Mucosa of descending colon (tissue), 3 donors: Measurements from ENCODE around the gene GRK5. TPM values are rescaled to one million over a fixed set of nuclear protein-coding genes. Genes with fewer than 3 reads are reported as not detected.

Experiments used
- ATAC-seq: fragments of 200-7000 bp; cut with Tn5 transposase; one replicate; pipeline ENCODE4 v1.9.1; 2020; ENCODE audit warnings: mild to moderate bottlenecking, moderate library complexity
- DNase-seq, 3 donors: peaks; one replicate each; pipeline ENCODE4 v3.0.0-alpha.2; 2020
- H3K36me3 ChIP-seq: fragments of 200-600 bp; one replicate; pipeline ENCODE4 v1.8.0; 2021; ENCODE audit warnings: low read depth, mild to moderate bottlenecking
- H3K4me1 ChIP-seq: fragments of 200-600 bp; one replicate; pipeline ENCODE4 v1.8.0; 2021; ENCODE audit warnings: low read depth, mild to moderate bottlenecking
- H3K4me3 ChIP-seq: fragments of 200-600 bp; one replicate; pipeline ENCODE4 v1.8.0; 2021; ENCODE audit warnings: mild to moderate bottlenecking
- H3K9me3 ChIP-seq: fragments of 200-600 bp; one replicate; pipeline ENCODE4 v1.8.0; 2021; ENCODE audit warnings: mild to moderate bottlenecking
- CTCF ChIP-seq: fragments of 200-600 bp; IDR thresholded peaks from one replicate; pipeline ENCODE4 v1.8.0; 2022; ENCODE audit warnings: antibody characterized with exemption, mild to moderate bottlenecking
- intact Hi-C, 2 donors: fragments of 100-400 bp; cut with DNase I in 1 of 2; cut with micrococcal nuclease in 1 of 2; formaldehyde crosslinking; loops; one replicate each; pipeline versions ENCODE4 v1.11.0 to v1.11.1; 2022; cut with DNase I, micrococcal nuclease
- total RNA-seq, 3 donors: library from RNA; stranded (reverse); fragmentation: NEBNext Ultra II Directional in 2 of 3; extraction: Animal tissue kit (Norgen Biotek cat#: 25700) in 2 of 3; gene quantifications; one replicate each; pipeline versions ENCODE4 v1.2.1 to v1.2.4, GENCODE V29; 2021 to 2023
- donor health status: DM: no; HTN: no; CAD: no; lungs with moderate emphysema.
- donor health status: DM: no; HTN: no; CAD: no.
- donor health status: DM: no; HTN: yes; CAD: no.

The GRK5 gene
- total RNA-seq, 3 donors from 2014 or later = 6.6 to 27.1 (median 8.3) TPM

GRCh38 chr10:119373294-119374102, 166.1 kb downstream of the GRK5 start:
- peak in 1 of 3 donors; percentile 2 for DNase-seq
- ATAC-seq = no peak
- no peak for TF ChIP-seq CTCF

GRCh38 chr10:119374236-119374635, 166.9 kb downstream of the GRK5 start:
- Histone ChIP-seq H3K9me3 (no peaks in the 10 kb centered on the region), H3K36me3 (no peaks in the 10 kb centered on the region), H3K4me3 (no peak overlapping the region), H3K4me1 (peaks cover 12% of the 10 kb centered on the region)
- intact Hi-C loops = no loop called here
- TF ChIP-seq CTCF = no peak
- ATAC-seq = no peak
- peak in 1 of 3 donors; percentile 8 for DNase-seq

More at GRCh38 chr10:119373294-119374102, 166.1 kb downstream of the GRK5 start:
- no peaks in the 10 kb centered on the region for H3K36me3 ChIP-seq
- no peak overlapping the region for H3K4me3 ChIP-seq
- intact Hi-C loops = no loop called here
- no peaks in the 10 kb centered on the region for H3K9me3 ChIP-seq
- peaks cover 12% of the 10 kb centered on the region for H3K4me1 ChIP-seq

GRCh38 chr10:119375574-119376272, 168.4 kb downstream of the GRK5 start:
- ATAC-seq (peak; percentile 20), DNase-seq (peak in 2 of 3 donors; percentile 27 to 31)
- no peak for TF ChIP-seq CTCF
- intact Hi-C loops = no loop called here
- Histone ChIP-seq H3K4me3 (no peak overlapping the region), H3K9me3 (no peaks in the 10 kb centered on the region), H3K36me3 (no peaks in the 10 kb centered on the region), H3K4me1 (peaks cover 4% of the 10 kb centered on the region)

DNA sequence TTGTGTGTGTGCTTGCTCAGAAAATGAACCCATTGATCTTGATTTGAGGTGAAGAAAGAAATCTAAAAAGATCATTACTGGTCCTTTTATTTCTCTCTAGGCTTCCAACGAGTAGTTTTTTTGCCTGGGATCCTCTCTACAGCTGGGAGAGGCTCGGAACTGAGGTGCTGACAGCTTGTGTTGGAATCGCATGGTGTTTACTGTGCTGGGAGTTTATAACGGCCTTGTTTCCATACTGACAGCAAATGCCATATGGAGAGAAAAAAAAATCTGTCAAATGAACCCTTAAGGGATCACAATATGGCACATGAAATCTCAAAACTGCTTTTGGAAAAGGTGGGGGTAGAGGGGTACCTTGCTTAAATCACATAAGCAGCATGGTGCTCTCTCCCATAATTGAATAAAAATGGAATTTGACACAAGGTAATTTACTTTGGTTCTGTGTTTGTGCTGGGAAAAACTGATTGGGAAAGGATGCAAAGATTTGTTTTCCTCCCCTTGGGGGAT, 170.1 kb downstream of the GRK5 start:
- Histone ChIP-seq H3K36me3 (no peaks in the 10 kb centered on the region), H3K4me1 (no peaks in the 10 kb centered on the region), H3K9me3 (no peaks in the 10 kb centered on the region), H3K4me3 (no peak overlapping the region)
- TF ChIP-seq CTCF = no peak
- intact Hi-C loops = no loop called here
- DNase-seq = peak in 1 of 3 donors; percentile 1
- no peak for ATAC-seq

DNA sequence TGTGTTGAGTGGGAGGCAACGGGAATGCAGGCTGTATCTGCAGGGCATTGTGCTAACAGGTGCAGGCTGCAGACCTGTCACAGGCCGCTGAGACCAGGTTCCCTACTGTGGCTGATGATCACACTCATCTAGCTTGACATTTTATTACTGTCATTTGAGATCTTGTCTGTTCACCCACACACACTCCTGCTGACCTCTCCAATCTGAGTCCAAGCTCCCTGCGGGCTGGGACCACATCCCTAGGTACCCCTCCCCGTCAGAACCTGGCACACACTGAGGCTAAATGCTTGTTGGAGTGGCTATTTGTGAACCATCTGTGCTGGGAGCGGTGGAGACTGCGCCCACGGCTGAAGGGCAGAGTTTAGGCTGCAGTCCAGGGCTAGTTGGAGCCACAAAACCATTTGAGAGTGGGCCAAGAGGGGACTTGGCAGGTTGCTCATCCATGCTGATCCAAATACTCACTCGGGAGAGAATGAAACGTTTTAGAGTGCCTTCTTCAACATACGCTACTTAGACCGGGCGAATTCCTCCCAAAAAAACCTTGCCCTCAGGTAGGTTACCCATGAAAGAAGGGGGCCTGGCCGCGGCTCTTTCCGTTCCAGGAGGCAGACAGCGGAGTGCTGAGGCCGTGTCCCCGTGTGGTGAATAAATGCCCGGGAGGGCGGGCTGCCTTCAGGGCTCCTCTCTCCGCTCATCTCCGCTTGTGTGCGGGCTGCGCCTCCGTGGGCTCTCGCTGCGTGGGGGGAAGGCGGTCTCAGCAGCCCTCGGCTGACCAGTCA, 170.8 kb downstream of the GRK5 start:
- no peak overlapping the region for H3K4me3 ChIP-seq
- peak in 2 of 3 donors; percentile 20 to 25 for DNase-seq
- no peak for ATAC-seq
- H3K4me1 ChIP-seq = no peaks in the 10 kb centered on the region
- no peaks in the 10 kb centered on the region for H3K9me3 ChIP-seq
- intact Hi-C loops = no loop called here
- no peak for TF ChIP-seq CTCF
- no peaks in the 10 kb centered on the region for H3K36me3 ChIP-seq
